Adrenal gland (tissue), 5 donors: Measurements from ENCODE around the gene CA10.

Experiments used
- CTCF ChIP-seq, 6 experiments: fragments of 450-650 bp in 4 of 6; fragments of 200-600 bp in 2 of 6; sonication (generic) in 1 of 6; IDR thresholded peaks; 1 replicate in 5 of 6; 2 replicates in 1 of 6; pipeline versions ENCODE4 v1.5.1 to v1.8.0; 2016 to 2021; ENCODE audit warnings: antibody characterized with exemption in 6 of 6, mild to moderate bottlenecking in 2 of 6, moderate library complexity in 1 of 6
- POLR2A ChIP-seq, 2 donors: fragments of 450-650 bp; IDR thresholded peaks; one replicate each; pipeline ENCODE4 v1.6.1; 2017; ENCODE audit warnings: antibody characterized with exemption in 2 of 2, mild to moderate bottlenecking in 2 of 2, moderate library complexity in 1 of 2
- donor health status: DM: no; HTN: no; CAD: no.

GRCh38 chr17:51645056-51645455, 513.5 kb downstream of the CA10 start:
- TF ChIP-seq POLR2A (IDR thresholded peaks at IDR 0.05) (no peak), CTCF (IDR thresholded peaks at IDR 0.05) (no peak)
